Ramos (cell line): ENCODE results near the gene SHROOM3.

Source experiments
- in situ Hi-C: fragments of 300-500 bp; cut with MboI; formaldehyde crosslinking; loops from one replicate; pipeline ENCODE4 v1.14.3; 2022; ENCODE audit warnings: low sequenced_read_pairs; ENCODE audit not compliant: unreplicated experiment

Gene SHROOM3

DNA sequence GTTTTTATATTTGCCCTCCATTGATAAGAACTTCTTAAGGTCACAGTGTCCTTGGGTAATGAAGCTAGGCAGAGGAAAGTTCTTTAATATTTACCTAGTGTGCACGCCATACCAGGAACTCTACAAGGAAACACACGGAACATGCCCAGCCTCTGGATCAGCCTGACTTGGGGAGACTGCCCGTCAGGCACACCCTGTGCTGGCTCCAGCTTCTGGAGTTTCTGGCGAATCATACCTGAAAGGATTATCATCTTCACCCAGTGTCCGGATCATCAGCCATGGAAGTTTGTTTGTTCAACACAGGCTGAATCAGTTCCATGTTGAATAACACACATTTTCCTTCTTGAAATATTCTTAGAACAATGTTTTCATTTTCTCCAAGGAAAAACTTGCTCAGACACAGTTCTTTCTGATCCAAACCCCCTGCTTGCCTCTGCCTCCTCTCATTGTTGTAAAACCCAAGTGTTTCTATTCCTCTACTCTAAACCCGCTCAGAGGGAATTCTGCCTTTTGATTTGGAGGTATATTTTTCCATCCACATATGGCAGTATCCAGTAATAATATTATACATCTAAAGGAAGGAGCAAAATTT is 176.7 kb downstream of the SHROOM3 start:
- in situ Hi-C loops, result no loop called here

DNA sequence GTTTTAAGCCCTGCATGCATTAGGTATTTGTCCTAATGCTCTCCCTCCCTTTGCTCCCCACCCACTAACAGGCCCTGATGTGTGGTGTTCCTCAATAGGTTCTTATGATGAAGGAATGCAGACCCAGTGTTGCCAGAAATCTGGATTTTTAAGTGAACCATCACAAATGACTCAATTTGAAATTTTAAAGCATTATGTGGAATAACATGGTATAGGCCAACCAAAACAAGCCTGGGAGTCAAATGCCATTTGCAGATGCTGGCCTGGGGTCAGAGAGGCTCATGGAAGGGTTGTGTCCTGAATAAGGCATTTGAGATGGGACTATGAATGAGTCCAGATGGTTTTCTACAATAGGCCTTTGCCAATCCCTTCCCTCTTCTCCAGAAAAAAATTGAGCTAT is 179.6 kb downstream of the SHROOM3 start:
- in situ Hi-C loops, result no loop called here

- in situ Hi-C loops, result no loop called here
Measured at GRCh38 chr4:76615999-76616398, 181.0 kb downstream of the SHROOM3 start.

DNA sequence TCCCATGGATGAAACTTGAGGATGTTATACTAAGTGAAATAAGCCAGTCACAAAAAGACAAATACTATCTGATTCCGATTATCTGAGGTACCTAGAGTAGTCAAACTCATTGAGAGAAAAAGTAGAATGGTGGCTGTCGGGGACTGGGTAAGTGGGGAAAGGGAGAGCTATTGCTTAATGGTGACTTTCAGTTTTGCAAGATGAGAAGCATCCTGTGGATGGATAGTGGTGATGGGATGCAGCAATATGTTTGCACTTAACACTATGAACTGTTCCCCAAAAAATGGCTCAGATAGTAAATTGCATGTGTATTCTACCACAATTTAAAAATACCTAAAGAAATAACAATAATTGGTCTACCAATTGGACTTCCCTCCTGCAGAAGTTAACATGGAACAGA is 181.5 kb downstream of the SHROOM3 start:
- in situ Hi-C loops, result no loop called here

- in situ Hi-C loops, result no loop called here
Measured at GRCh38 chr4:76620723-76621468, 185.9 kb downstream of the SHROOM3 start.

- in situ Hi-C loops, result no loop called here
Measured at GRCh38 chr4:76622126-76622525, 187.1 kb downstream of the SHROOM3 start.

DNA sequence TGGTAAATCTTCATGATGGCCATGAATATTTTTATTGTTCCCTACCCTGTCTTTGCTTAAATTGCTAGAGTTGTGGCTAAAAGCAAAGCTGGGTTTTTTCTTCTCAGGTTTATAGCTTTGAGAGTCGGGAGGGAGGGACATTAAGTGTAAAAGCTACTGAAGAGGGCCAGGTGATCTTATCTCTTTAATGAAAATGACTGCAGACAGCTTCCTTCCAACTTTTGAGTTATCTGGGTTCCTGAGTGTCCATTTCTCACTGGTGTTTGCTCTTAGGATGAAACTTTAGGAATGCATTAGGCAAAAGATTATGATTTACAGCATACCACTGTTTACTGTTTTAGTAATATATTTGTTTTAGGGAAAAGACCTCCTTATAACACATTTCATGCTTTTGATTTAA is 187.7 kb downstream of the SHROOM3 start:
- in situ Hi-C loops, result no loop called here

DNA sequence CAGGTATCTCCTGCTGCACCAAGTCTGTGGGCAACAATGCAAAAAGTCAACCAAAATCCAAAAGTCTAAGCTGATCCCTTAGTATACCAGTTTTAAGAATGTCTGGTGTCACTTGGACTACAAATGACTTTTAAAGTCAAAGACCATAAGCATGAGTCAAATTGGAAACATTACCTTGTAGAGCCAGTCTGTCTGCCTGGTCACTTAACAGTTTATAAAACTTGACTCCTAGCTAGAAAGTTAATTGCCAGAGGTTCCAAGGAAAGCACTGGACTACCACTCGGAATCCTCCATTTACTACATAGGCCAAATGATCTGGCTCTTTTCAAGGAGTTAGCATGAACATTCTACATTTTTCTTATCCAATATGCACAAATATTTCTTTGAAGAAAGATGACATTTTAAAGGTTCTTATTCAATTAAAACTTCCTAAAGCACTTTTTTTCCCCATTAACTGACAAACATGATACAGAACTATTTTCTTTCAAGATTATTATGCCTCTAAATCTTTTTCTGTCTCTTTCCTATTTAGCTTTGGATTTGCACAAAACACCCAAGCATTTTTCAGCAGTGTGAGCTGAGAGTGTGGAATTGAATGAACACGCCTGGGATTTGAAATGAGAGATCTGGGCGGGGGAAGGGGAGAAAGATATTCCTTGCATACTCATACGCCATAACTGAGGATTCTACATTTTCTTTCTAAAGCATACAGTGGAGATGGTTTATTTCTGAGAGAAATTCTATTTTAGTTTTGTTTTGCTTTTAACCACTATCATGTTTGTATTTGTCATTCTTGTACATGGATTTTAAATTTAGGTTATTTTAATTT is 188.4 kb downstream of the SHROOM3 start:
- in situ Hi-C loops, result no loop called here

- in situ Hi-C loops, result no loop called here
Measured at GRCh38 chr4:76624241-76624681, 189.2 kb downstream of the SHROOM3 start.

DNA sequence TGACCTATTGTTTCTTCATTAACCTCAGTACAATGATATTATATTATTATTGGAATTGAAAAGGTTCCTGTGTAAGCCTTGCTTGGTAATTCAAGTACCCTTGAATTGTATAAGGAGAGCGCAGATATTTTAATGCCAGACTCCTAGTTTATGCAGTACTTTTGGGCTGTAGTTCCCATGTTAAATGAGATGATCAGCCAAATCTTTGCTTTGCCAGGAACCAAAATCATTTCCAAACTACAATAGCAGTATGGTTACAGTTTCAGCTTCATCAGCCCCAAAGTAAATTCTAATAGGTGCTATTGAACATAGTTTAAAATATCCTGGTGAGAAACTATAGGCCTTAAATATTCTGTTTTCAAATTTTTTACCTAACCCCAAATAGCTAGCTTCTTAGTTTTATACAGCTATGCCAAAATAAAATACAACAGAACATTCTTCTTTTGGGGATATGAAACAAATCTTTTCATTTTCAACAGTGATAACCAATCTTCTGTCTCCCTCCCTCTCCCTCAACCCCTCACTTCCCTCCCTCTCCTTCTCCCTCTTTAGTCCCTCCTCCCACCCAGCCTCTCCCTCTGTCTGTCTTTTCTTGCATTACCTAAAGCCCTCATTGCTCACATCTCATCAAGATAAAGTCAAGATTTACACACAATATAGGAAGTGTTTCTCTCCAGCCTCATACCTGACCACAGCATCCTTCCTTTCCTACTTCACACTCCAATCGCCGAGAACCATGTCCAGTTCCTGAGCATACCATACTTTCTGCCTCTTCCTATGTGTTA is 190.1 kb downstream of the SHROOM3 start:
- in situ Hi-C loops, result no loop called here

DNA sequence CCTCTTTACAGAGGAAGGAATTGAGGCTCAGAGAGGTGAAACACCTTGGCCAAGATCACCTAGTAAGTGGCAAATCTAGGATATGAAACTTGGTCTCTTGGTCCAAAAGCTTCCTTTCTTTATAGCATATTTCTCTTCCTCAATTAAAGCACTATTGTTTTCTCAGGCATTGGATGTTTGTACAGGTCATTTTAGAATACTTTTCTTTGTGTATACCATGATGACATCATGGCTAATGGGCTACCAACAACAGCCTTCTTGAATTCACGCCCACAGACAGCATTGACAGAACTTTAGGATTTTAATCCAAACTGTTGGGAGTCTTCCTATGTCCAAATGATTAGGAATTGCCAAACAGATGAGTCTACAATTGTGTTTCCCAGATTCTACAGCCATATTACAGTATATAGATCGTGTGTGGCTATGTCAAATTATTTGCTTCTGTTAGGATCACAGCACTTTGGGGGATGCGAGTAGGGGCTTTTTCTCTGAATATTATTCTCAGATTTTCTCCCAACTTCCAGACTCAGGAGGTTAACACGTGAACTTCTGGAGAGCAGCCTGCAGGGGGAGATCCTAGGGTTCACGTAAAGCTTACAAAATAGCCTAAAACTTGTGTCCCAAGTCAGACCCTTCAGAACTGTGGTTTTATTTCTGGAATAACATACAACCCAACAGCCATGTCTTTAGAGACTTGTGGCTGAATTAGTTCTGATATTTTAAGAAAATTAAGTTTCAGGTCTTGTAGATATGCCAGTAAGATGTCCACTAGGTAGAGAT is 191.8 kb downstream of the SHROOM3 start:
- in situ Hi-C loops, result no loop called here

GRCh38 chr4:76628251-76628650 is 193.2 kb downstream of the SHROOM3 start:
- in situ Hi-C loops, result no loop called here

- in situ Hi-C loops, result no loop called here
Measured at GRCh38 chr4:76630741-76631140, 195.7 kb downstream of the SHROOM3 start.

GRCh38 chr4:76634220-76634619 is 199.2 kb downstream of the SHROOM3 start:
- in situ Hi-C loops, result no loop called here

- in situ Hi-C loops, result no loop called here
Measured at GRCh38 chr4:76637712-76638361, 202.8 kb downstream of the SHROOM3 start.

GRCh38 chr4:76639288-76639687 is 204.3 kb downstream of the SHROOM3 start:
- in situ Hi-C loops, result no loop called here

GRCh38 chr4:76640353-76640910 is 205.4 kb downstream of the SHROOM3 start:
- in situ Hi-C loops, result no loop called here

- in situ Hi-C loops, result no loop called here
Measured at GRCh38 chr4:76641351-76641750, 206.3 kb downstream of the SHROOM3 start.

DNA sequence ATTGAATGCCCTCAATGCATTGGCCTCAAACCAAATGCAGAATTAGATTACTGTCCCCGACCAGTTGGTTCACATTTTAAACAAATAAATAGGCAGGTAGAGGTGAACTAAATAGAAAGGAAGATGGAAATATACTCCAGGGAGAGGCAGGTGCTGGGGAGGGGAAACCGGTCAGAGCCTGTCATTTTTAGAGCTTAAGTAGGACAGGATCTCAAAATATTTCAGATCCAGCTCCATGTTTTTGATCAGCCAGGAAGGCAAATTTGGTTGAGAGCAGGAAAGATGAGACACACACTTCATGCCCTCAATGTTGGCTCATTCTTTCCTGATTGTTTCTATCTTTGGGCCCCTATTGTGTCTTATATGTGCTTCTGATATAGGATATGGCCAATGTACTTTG is 206.7 kb downstream of the SHROOM3 start:
- in situ Hi-C loops, result no loop called here
